AG04449 (cell line): Measurements from ENCODE around the gene TPCN1.

ENCODE experiments used
- CTCF ChIA-PET: fragments of 350-600 bp; formaldehyde crosslinking; extraction: SDS; loops from one replicate; lab custom pipeline; 2021; ENCODE audit warnings: antibody characterized with exemption; lab: Yijun Ruan, JAX
- POLR2A ChIA-PET: fragments of 400-600, 350-600 bp; formaldehyde crosslinking; extraction: SDS; loops from one replicate; lab custom pipeline; 2020; ENCODE audit warnings: antibody characterized with exemption, inconsistent platforms; lab: Yijun Ruan, JAX
- DNase-seq: peaks from one replicate; pipeline ENCODE4 v3.0.0-alpha.2; 2010; ENCODE audit warnings: low read depth, low spot score
- H3K4me3 ChIP-seq: 2 replicates; pipeline ENCODE4 v1.5.1; 2011; ENCODE audit warnings: low read depth, mild to moderate bottlenecking, control low read depth, low read length
- TF ChIP-seq, protein P1 (sequence below): IDR thresholded peaks from one replicate; pipeline ENCODE4 v1.5.1; 2011; ENCODE audit warnings: mild to moderate bottlenecking, moderate library complexity, low read length, control low read depth, inconsistent platforms; ENCODE audit not compliant: insufficient read depth; ENCODE audit errors: missing control alignments

The TPCN1 gene

GRCh38 chr12:113244478-113244958, 23.3 kb downstream of the TPCN1 start:
- TF ChIP-seq, protein P1, sequence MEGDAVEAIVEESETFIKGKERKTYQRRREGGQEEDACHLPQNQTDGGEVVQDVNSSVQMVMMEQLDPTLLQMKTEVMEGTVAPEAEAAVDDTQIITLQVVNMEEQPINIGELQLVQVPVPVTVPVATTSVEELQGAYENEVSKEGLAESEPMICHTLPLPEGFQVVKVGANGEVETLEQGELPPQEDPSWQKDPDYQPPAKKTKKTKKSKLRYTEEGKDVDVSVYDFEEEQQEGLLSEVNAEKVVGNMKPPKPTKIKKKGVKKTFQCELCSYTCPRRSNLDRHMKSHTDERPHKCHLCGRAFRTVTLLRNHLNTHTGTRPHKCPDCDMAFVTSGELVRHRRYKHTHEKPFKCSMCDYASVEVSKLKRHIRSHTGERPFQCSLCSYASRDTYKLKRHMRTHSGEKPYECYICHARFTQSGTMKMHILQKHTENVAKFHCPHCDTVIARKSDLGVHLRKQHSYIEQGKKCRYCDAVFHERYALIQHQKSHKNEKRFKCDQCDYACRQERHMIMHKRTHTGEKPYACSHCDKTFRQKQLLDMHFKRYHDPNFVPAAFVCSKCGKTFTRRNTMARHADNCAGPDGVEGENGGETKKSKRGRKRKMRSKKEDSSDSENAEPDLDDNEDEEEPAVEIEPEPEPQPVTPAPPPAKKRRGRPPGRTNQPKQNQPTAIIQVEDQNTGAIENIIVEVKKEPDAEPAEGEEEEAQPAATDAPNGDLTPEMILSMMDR = no peak
- POLR2A ChIA-PET = no interaction called here
- CTCF ChIA-PET = no interaction called here
- H3K4me3 ChIP-seq = no peak overlapping the region
- no peak for DNase-seq

DNA sequence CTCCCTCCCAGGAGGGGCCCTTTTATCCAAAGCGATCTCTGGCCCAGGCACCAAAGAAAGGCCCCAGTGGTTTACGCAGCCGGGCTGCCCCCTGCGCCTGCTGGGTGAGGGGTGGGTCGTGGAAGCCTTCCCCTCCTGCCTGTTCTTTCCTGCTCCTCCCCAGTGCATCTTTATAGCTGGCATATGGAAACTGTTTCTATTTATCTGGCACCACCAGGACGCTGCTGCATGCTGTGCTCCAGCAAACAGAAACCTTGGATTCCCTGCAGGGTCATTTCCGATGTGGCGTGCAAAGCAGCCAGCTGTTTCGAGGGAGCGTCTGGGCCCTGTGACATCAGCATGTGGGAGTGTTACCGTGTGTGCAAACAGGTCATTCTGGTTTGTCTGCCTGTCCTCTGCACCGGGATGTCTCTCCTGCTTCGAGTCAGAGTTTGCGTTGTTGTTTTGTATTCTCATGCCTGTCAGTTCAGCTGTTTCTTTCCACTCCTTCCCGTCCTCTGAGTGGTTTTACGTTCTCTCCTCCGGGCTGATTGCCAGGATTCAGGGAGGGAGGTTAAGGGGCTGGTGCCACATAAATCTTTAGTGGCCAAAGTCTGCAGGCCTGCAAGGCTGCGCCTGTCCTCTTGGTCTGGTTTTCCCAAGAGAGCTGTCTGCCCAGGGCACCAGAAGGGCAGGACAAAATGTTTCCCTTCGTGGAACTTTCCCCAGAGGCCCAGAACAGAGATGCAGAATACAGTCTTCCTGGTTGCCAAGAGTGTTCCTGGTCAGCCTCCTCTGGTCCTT, 24.6 kb downstream of the TPCN1 start:
- ChIA-PET CTCF (interaction anchor here (0.6 to 1.2 kb wide), 5 partner anchors 9 to 177 kb away, joined by 3 to 5 read pairs (median 3); partner anchors contain the start of gene SDSL), POLR2A (interaction anchor here (1.0 to 1.8 kb wide), 2 partner anchors 23 to 47 kb away, joined by 3 to 7 read pairs; no protein-coding TSS in a partner anchor)
- DNase-seq = no peak
- TF ChIP-seq, protein P1 = no peak
- H3K4me3 ChIP-seq = peak overlapping the region; percentile 12; the same call in 1 of the 2 replicates

DNA sequence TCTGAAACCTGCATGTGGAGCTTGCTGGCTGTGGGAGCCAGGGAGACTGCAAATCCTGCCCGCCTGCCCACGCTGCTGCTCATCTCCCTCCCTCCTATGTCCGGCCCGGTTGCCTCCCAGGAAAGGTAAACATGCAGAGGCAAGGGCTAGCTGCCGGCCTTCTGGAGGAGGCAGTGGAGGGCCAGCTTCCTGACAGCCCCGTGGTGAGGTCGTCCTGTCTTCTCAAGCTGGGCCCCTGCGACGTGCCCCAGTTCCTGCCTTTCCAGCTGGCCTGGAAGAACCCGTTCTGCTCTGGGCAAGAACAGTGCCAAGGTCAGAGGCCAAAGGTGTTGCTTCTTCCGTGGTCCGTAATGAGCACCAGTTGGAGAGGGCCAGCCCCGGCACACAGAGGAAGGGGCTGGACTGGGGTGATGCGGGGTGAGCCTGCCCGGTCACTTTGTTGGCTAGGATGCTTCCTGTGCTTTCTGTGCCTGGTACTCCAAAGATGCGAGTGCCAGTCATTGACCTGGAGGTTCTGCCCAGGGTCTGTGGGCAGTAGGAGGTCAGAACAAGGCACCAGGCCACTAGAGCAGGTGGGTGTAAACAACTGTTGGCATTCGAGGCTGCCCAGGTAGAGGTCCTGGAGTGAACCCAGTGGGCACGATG, 25.3 kb downstream of the TPCN1 start:
- CTCF ChIA-PET = interaction anchor here (0.6 to 1.2 kb wide), 5 partner anchors 8 to 176 kb away, joined by 3 to 5 read pairs (median 3); partner anchors contain the start of gene SDSL
- TF ChIP-seq, protein P1 = no peak
- POLR2A ChIA-PET = interaction anchor here (1.0 to 1.8 kb wide), 2 partner anchors 24 to 46 kb away, joined by 3 to 7 read pairs; no protein-coding TSS in a partner anchor
- H3K4me3 ChIP-seq = no peak overlapping the region
- no peak for DNase-seq

GRCh38 chr12:113247123-113248050, 26.1 kb downstream of the TPCN1 start:
- ChIA-PET CTCF (interaction anchor here (1.2 kb wide), 1 partner anchor 10 kb away, joined by 5 read pairs; no protein-coding TSS in a partner anchor), POLR2A (no interaction called here)
- no peak overlapping the region for H3K4me3 ChIP-seq
- TF ChIP-seq, protein P1 = no peak
- no peak for DNase-seq

GRCh38 chr12:113248051-113248825, 27.0 kb downstream of the TPCN1 start:
- no peak for DNase-seq
- TF ChIP-seq, protein P1 = no peak
- no peak overlapping the region for H3K4me3 ChIP-seq
- ChIA-PET CTCF (no interaction called here), POLR2A (no interaction called here)
